A172 (cell line): Measurements from ENCODE around the gene ZNG1A. TPM values are rescaled to one million over a fixed set of nuclear protein-coding genes. Genes with fewer than 3 reads are reported as not detected.
"Not testable (repeated sequence)": the region's sequence is repeated elsewhere in the genome, so short reads cannot be mapped to it uniquely, and the experiment has no call there.

Source experiments
- DNase-seq: peaks from one replicate; pipeline ENCODE4 v3.0.0-alpha.2; 2015; ENCODE audit warnings: low spot score
- total RNA-seq: library from RNA; depleted of rRNA; stranded (reverse); fragments of >200 nt; shearing (Covaris generic); gene quantifications from 2 replicates; pipeline ENCODE4 v1.2.3, GENCODE V29; 2014

Gene ZNG1A
- total RNA-seq, 1 experiment from 2014 or later = 59.8 TPM

GRCh38 chr9:178140-178825 lies 573 bp downstream of the ZNG1A start:
- not testable (repeated sequence) for DNase-seq

GRCh38 chr9:169757-170156 lies 9.1 kb downstream of the ZNG1A start:
- not testable (repeated sequence) for DNase-seq

- DNase-seq = not testable (repeated sequence)
Measured at GRCh38 chr9:159871-160270, 19.0 kb downstream of the ZNG1A start.

- not testable (repeated sequence) for DNase-seq
Measured at GRCh38 chr9:151173-151572, 27.7 kb downstream of the ZNG1A start.

GRCh38 chr9:139880-140279 lies 39.0 kb downstream of the ZNG1A start:
- not testable (repeated sequence) for DNase-seq

- DNase-seq = not testable (repeated sequence)
Measured at GRCh38 chr9:117995-118467, 60.8 kb downstream of the ZNG1A start, which contains the start of gene FOXD4. FOXD4 (minus strand) TSS chr9:118417; CDS start chr9:118119, 298 bp downstream.

GRCh38 chr9:117144-117994 lies 61.5 kb downstream of the ZNG1A start:
- not testable (repeated sequence) for DNase-seq

GRCh38 chr9:116239-117077 lies 62.4 kb downstream of the ZNG1A start:
- not testable (repeated sequence) for DNase-seq

GRCh38 chr9:115118-115451 lies 63.8 kb downstream of the ZNG1A start:
- not testable (repeated sequence) for DNase-seq

GRCh38 chr9:114267-115117 lies 64.4 kb downstream of the ZNG1A start:
- DNase-seq = peak; percentile 18

GRCh38 chr9:113468-114266 lies 65.2 kb downstream of the ZNG1A start:
- not testable (repeated sequence) for DNase-seq

GRCh38 chr9:112589-113467 lies 66.0 kb downstream of the ZNG1A start:
- DNase-seq = not testable (repeated sequence)

- DNase-seq = not testable (repeated sequence)
Measured at GRCh38 chr9:110672-111071, 68.2 kb downstream of the ZNG1A start.

- DNase-seq = not testable (repeated sequence)
Measured at GRCh38 chr9:109540-109939, 69.3 kb downstream of the ZNG1A start.

- not testable (repeated sequence) for DNase-seq
Measured at GRCh38 chr9:108742-109495, 69.9 kb downstream of the ZNG1A start.

- DNase-seq = not testable (repeated sequence)
Measured at GRCh38 chr9:105991-106390, 72.9 kb downstream of the ZNG1A start.

- DNase-seq = not testable (repeated sequence)
Measured at GRCh38 chr9:100430-100829, 78.4 kb downstream of the ZNG1A start.

GRCh38 chr9:99867-100266 lies 79.0 kb downstream of the ZNG1A start:
- not testable (repeated sequence) for DNase-seq
